ENCODE measurements around the gene S100A14. TPM values are rescaled to one million over a fixed set of nuclear protein-coding genes. Genes with fewer than 3 reads are reported as not detected.

The S100A14 gene
- total and polyA plus RNA-seq, 2 of the 4 experiments (the other 2 are of a cell fraction), result 0.10 TPM; not detected in 1

DNA sequence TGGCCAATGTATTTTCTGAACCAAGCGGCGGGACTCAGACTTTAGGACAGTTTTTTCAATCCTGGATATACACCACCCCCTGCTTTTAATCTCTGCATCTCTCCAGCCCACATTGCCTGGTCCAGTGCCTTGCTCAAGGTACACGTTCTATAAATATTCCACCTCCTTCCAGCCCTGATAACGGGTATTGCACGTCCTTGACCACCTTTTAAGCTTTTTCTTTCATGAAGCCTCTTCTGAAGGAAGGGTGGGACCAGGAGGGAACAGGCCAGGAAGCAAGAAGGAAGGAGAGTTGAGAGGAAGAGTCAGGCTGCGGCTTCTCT is 6.6 kb downstream of the S100A14 start:
- H3K4me3 ChIP-seq (ENCODE audit: insufficient read depth, low read depth, low read length), result no peak overlapping the region
- no peaks in the 10 kb centered on the region for H3K27me3 ChIP-seq (ENCODE audit: control insufficient read depth, insufficient read depth, low read length)
- peak overlapping the region; percentile 85; the same call in 1 of the 2 replicates for H2AK5ac ChIP-seq (ENCODE audit: low read depth, low read length)
- H3K4ac ChIP-seq (ENCODE audit: low read depth, low read length), result peak overlapping the region; percentile 92
- H4K91ac ChIP-seq (ENCODE audit: insufficient read depth, low read depth, low read length), result peak overlapping the region; percentile 72
- no TSS peak for BruUV-seq (replicated peaks)
- ChIA-PET POLR2A (ENCODE audit: unreplicated experiment) (no interaction called here), CTCF (interaction anchor here (1.2 kb wide), 1 partner anchor 98 kb away, joined by 3 read pairs; no protein-coding TSS in a partner anchor)
- intact Hi-C loops (cut with micrococcal nuclease) (no loop called here), in situ Hi-C loops (cut with MboI; ENCODE audit: low sequenced_read_pairs) (no loop called here), dilution Hi-C loops (cut with HindIII; ENCODE audit: low sequenced_read_pairs, unreplicated experiment) (no loop called here)
- no peak overlapping the region; the same call in 1 of the 2 replicates for H3K18ac ChIP-seq (ENCODE audit: low read depth, low read length)
- peaks cover 11% of the 10 kb centered on the region; the same call in 1 of the 2 replicates for H4K20me1 ChIP-seq (ENCODE audit: insufficient read depth, low read length)
- peak overlapping the region; percentile 54; the same call in 1 of the 2 replicates for H3K23ac ChIP-seq (ENCODE audit: low read depth, low read length)
- 85% methylated on average over 2 of the region's 6 CpGs; no CpG with 5 or more reads in 1 of the 2 experiments for WGBS, 2 experiments (ENCODE audit: extremely low coverage in 2 of 2, insufficient read length in 1 of 2)
- TF ChIP-seq RCOR1 (IDR thresholded peaks at IDR 0.05; ENCODE audit: insufficient replicate concordance, low read length), result no peak
- no peak for TF ChIP-seq RAD21 (IDR thresholded peaks at IDR 0.05; ENCODE audit: low read length)
- TF ChIP-seq CEBPB (IDR thresholded peaks at IDR 0.05; ENCODE audit: low read depth, low read length), result no peak
- TF ChIP-seq POLR2A (IDR thresholded peaks at IDR 0.05; ENCODE audit: low read depth, low read length), result no peak
- TF ChIP-seq RFX5 (IDR thresholded peaks at IDR 0.05; ENCODE audit: low read depth, low read length), result no peak
- TF ChIP-seq MAZ (IDR thresholded peaks at IDR 0.05; ENCODE audit: borderline replicate concordance, low read depth, low read length), result no peak
- TF ChIP-seq BHLHE40 (IDR thresholded peaks at IDR 0.05; ENCODE audit: low read depth, low read length), result no peak
- TF ChIP-seq, protein P1, sequence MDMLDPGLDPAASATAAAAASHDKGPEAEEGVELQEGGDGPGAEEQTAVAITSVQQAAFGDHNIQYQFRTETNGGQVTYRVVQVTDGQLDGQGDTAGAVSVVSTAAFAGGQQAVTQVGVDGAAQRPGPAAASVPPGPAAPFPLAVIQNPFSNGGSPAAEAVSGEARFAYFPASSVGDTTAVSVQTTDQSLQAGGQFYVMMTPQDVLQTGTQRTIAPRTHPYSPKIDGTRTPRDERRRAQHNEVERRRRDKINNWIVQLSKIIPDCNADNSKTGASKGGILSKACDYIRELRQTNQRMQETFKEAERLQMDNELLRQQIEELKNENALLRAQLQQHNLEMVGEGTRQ (IDR thresholded peaks at IDR 0.05; ENCODE audit: low read depth, low read length), result no peak
- TF ChIP-seq, protein P2, sequence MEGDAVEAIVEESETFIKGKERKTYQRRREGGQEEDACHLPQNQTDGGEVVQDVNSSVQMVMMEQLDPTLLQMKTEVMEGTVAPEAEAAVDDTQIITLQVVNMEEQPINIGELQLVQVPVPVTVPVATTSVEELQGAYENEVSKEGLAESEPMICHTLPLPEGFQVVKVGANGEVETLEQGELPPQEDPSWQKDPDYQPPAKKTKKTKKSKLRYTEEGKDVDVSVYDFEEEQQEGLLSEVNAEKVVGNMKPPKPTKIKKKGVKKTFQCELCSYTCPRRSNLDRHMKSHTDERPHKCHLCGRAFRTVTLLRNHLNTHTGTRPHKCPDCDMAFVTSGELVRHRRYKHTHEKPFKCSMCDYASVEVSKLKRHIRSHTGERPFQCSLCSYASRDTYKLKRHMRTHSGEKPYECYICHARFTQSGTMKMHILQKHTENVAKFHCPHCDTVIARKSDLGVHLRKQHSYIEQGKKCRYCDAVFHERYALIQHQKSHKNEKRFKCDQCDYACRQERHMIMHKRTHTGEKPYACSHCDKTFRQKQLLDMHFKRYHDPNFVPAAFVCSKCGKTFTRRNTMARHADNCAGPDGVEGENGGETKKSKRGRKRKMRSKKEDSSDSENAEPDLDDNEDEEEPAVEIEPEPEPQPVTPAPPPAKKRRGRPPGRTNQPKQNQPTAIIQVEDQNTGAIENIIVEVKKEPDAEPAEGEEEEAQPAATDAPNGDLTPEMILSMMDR (conservative IDR thresholded peaks at IDR 0.05; ENCODE audit: low read depth, low read length), result no peak
- no peak for TF ChIP-seq SMC3 (IDR thresholded peaks at IDR 0.05; ENCODE audit: low read depth, low read length)
- TF ChIP-seq, protein P3, sequence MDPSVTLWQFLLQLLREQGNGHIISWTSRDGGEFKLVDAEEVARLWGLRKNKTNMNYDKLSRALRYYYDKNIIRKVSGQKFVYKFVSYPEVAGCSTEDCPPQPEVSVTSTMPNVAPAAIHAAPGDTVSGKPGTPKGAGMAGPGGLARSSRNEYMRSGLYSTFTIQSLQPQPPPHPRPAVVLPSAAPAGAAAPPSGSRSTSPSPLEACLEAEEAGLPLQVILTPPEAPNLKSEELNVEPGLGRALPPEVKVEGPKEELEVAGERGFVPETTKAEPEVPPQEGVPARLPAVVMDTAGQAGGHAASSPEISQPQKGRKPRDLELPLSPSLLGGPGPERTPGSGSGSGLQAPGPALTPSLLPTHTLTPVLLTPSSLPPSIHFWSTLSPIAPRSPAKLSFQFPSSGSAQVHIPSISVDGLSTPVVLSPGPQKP (IDR thresholded peaks at IDR 0.05; ENCODE audit: borderline replicate concordance, low read depth, low read length), result no peak
- no peak for TF ChIP-seq MXI1 (IDR thresholded peaks at IDR 0.05; ENCODE audit: borderline replicate concordance, low read depth, low read length)
- no peak for TF ChIP-seq CHD1 (IDR thresholded peaks at IDR 0.05; ENCODE audit: low read depth, low read length)
- no peak overlapping the region; the same call in none of the 2 replicates for H4K5ac ChIP-seq (ENCODE audit: low read depth, low read length)
- H3K9me1 ChIP-seq (ENCODE audit: insufficient read depth, low read length), result peaks cover 17% of the 10 kb centered on the region
- DNase-seq (no peak), ATAC-seq (ENCODE audit: low read depth) (no peak)
- peak overlapping the region; percentile 26 to 83 for H4K8ac ChIP-seq (ENCODE audit: low read depth in 2 of 2, low read length in 2 of 2)
- H3K4me2 ChIP-seq (ENCODE audit: low read depth, low read length), result peak overlapping the region; percentile 92; the same call in 1 of the 2 replicates
- H2BK20ac ChIP-seq (ENCODE audit: low read depth, low read length), result peak overlapping the region; percentile 13; the same call in 1 of the 2 replicates
- H3K36me3 ChIP-seq (ENCODE audit: control insufficient read depth, insufficient read depth, low read length), result peaks cover 22% of the 10 kb centered on the region
- H3K9me3 ChIP-seq (ENCODE audit: control insufficient read depth, insufficient read depth, low read length), result no peaks in the 10 kb centered on the region
- peak overlapping the region; percentile 78 for H2AFZ ChIP-seq (replicated peaks; ENCODE audit: low read length, poor library complexity)
- peak overlapping the region; percentile 74; the same call in 1 of the 2 replicates for H3K56ac ChIP-seq (ENCODE audit: extremely low read depth, insufficient read depth, low read length)
- no peak overlapping the region for H3K9ac ChIP-seq (ENCODE audit: low read depth, low read length)
- peak overlapping the region; percentile 34 for H2AK9ac ChIP-seq (replicated peaks; ENCODE audit: low read depth, low read length, poor library complexity)
- peak overlapping the region; percentile 72 for H2BK120ac ChIP-seq (ENCODE audit: low read depth, low read length)
- H2BK5ac ChIP-seq (ENCODE audit: low read depth, low read length, poor library complexity, severe bottlenecking), result peak overlapping the region; percentile 91
- H3K79me1 ChIP-seq (ENCODE audit: low read depth in 1 of 2, low read length in 2 of 2), result peaks cover 15 to 66% of the 10 kb centered on the region in 2 experiments
- peaks cover 42% of the 10 kb centered on the region for H3K4me1 ChIP-seq (ENCODE audit: control insufficient read depth, insufficient read depth, low read length)
- H2BK15ac ChIP-seq (ENCODE audit: low read depth, low read length), result peak overlapping the region; percentile 19; the same call in 1 of the 3 replicates
- 0 out of 2 replicates have a peak overlapping the region, but pooled peaks have one; percentile 20 for H3K14ac ChIP-seq (replicated peaks; ENCODE audit: low read depth, low read length)
- peak overlapping the region; percentile 85 for H3K27ac ChIP-seq (ENCODE audit: insufficient read depth, low read length)
